Measurements from ENCODE around the gene RCOR1.
"Not testable (repeated sequence)": the region's sequence is repeated elsewhere in the genome, so short reads cannot be mapped to it uniquely, and the experiment has no call there.

The RCOR1 gene

DNA sequence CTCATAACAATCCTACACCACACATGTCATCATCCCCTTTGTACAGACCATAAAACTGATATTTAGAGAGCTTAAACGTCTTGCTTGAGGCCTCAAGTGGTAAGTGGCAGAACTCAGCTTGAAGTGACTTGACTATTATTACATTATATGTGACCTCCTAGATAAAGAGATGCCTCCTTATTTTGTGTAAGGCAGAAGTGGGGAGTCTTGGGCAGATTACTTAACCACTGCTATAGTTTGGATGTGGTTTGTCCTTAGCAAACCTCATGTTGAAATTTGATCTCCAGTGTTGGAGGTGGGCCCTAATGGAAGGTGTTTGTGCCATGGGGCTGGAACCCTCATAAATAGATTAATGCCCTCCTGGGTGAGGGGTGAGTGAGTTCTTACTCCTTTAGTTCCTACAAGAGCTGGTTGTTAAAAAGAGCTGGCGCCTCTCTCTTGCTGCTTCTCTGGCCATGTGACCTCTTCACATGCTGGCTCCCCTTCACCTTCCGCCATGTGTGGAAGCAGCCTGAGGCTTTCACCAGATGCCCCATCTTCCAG lies 37.4 kb downstream of the RCOR1 start:
- no peak for DNase-seq (ENCODE audit: low read depth)

DNA sequence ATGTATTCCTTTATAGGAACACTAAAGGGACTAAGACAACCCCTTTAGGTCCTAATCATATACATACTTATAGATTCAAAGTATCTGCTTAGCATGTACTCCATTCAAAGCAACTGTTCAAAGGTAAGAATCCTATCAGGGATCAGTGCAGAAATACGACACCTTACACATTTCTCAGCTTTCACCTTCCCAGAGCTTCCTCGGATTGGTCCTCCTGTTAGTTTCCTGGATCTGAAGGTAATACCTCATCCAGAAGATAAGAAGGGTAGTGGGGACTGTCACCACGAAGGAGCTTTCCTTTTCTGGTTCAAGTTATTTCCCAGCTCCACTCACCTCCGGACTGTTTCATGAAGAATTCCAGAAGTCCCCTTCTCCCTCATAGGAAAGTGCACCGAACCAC lies 38.0 kb downstream of the RCOR1 start:
- DNase-seq (ENCODE audit: low read depth): no peak

DNA sequence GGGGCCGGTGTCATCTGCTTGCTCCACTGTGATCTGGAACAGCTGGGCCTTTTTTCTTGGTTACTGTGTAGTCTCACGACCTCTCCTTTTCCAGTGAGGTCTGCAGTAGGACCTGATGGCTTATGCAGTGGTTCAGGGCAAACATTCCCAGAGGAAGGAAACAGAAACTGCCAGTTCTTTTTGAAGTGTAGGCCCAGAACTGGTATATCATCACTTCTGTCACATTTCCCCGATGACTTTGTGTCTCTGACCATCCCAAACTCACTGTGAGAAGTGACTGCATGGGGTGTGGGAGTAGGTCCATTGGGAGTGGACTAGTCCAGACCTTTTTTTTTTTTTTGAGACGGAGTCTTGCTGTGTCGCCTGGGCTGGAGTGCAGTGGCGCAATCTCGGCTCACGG lies 38.4 kb downstream of the RCOR1 start:
- DNase-seq (ENCODE audit: low read depth): no peak

DNA sequence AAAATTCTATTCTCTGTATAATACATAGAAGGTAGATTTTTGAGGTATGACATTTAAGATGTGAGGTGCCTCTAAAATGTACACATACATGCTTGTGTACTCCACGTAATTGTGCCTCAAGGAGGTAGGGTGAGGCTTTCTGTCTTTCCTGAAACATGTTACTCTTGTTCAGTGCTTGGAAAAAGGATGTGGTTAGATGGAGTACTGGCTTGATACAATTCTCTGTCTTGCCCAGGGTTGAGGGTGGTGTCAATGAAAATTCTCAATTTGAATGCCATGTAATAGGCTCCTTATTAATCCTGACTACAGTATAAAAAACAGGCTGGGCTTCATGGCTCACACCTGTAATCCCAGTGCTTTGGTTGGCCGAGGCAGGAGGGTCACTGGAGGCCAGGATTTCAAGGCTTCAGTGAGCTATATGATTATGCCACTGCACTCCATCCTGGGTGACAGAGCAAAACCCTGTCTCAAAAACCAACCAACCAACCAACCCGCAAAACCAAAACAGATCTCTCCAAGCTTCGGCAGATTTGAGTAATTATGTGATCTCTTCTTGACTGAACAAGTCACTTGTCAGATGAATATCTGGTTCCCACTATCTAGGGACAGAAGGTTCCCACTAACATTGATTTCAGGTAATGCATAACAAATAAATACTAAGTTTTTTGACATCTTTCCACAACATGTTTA lies 41.6 kb downstream of the RCOR1 start:
- DNase-seq (ENCODE audit: low read depth): no peak

DNA sequence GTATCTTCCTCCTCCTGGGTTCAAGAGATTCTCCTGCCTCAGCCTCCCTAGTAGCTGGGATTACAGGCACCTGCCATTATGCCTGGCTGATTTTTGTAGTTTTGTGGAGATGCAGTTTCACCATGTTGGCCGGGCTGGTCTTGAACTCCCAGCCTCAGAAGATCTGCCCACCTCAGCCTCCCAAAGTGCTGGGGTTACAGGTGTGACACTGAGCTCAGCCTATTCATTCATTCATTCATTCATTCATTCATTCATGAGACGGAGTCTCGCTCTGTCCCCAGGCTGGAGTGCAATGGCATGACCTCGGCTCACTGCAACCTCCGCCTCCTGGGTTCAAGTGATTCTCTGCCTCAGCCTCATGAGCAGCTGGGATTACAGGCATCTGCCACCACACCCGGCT lies 47.2 kb downstream of the RCOR1 start:
- not testable (repeated sequence) for DNase-seq (ENCODE audit: low read depth)

DNA sequence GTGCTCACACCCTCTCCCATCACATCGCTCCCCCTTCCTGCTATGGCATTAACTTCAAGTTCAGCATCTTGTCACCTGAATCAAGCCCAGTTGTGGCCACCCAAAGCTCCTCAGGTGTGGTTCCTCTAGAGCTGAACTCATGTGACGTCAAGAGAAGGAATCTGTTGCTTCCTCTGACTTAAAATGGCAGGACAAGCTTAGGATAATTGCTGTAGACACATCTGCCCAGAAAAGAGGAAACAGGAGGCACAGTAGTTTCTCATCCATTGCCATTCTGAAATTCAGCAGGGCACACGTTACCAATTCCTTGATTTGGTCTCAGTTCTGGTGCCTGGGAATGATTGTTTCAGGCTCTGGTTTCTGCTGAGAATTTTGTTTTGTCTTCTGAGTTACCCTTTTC lies 52.1 kb downstream of the RCOR1 start:
- no peak for DNase-seq (ENCODE audit: low read depth)

DNA sequence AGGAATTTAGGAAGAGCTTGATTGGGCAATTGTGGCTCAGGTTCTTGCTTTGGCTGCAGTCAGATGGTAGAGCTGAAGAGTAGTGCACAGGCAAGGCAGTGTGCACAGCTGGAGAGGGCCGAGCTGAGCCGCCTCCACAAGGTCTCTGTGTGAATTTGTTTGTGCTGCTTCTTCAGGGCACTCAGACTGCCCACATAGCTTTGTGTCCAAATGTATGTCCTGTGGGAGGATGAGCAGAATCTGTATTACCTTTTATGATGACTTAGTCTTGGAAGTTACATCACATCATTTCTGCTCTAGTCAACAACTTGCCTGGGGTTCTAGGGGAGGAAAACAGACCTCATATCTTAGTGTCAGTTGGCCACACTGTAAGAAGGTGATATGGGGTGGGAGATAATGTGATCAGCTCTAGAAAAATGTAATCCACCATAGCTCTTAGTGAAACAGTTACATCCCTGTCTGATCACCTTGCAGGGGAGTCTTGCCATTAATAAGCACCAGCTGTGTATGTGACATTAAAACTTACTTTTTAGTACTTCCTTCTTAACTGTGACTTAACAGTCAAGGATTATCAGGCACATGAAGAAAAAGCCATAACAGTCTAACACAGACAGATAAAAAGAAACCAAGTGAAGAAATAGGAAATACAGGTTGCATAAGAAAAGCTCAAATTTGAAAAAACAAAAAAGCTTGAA lies 53.4 kb downstream of the RCOR1 start:
- DNase-seq (ENCODE audit: low read depth): no peak

DNA sequence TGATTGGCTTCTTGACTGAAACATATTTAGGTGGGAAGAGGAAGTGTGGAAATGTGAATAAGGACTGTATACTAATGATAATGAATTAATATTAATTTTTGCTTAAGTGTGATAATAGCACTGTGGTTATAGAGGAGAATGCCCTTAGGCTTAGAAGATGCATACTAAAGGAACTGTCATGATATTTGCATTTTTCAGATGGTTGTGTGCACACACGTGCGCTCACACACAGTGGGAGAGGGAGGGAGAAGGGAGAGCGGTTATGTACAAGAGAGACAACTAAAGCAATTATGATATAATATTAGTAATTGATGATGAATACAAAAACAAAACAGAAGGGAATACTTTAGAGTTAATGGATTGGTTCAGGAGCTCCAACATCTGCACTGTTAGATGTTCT lies 54.2 kb downstream of the RCOR1 start:
- no peak for DNase-seq (ENCODE audit: low read depth)

DNA sequence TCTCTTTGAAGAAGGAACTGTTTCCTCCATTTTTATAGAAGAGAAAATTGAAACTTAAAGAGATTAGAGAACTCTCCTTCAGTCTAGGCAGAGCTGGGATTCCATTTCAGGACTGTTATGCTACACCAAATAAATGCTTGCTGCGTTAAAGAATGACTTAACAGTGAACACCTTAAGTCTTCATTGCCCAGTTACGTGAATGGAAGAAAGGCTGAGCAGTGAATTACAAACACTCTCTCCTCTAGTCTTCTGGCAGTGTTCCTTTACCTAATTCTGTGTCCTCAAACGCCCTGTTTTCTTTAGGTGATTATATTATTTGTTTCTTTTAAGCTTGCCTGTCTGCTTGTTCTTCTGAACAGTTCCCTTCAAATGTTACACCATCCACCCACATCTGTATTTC lies 59.7 kb downstream of the RCOR1 start:
- no peak for DNase-seq (ENCODE audit: low read depth)

DNA sequence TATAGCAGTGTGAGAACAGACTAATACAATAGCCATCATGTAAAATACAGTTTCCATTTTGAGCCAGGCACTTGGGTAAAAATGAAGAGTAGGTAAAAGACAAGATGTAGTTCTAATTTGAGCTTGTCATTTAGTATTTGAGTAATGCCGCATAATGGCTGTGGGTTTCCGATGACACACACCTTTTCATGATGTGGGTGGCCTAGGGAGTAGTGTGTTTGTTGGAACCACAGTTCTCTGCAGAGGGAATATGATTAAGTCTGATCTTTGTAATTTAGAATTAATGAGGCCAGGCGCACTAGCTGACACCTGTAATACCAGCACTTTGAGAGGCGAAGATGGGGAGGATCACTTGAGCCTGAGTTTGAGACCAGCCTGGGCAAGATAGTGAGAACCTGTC lies 61.8 kb downstream of the RCOR1 start:
- no peak for DNase-seq (ENCODE audit: low read depth)

DNA sequence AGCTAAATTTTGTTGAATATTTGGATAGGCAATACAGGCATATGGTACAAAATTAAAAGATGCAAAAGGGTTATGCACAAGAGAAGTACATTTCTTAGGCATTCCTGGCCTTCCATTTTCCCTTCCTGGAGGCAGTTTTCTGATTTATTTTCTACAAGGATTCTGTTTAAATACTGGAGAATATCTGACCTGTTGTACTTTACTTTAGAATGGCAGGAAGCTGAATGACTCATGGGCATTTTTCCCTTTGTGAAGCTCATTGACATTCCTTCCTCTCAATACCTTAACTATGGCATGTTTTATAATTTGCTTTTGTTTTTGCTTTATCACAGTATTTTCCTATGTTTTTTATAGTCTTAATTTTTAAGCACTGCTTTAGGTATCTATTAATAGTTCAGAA lies 62.7 kb downstream of the RCOR1 start:
- DNase-seq (ENCODE audit: low read depth): no peak

DNA sequence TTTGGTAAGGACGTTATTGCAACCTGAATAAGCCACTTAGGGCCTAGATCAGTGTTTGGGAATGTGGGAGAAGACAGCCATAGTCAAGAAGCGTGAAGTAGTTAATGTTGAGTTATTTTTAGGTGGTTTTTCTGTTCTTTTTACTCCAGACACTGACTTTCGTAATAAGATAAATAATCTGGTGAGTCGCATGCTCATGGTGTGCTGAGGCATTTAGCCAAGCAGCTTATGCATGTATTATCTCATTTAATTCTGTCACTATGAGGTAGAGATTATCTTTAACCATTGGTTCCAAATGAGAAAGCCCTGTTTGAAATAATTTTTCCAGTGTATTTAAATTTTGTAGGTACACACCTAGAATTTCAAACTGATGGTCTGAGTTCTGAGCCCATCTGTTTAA lies 67.3 kb downstream of the RCOR1 start:
- DNase-seq (ENCODE audit: low read depth): no peak

DNA sequence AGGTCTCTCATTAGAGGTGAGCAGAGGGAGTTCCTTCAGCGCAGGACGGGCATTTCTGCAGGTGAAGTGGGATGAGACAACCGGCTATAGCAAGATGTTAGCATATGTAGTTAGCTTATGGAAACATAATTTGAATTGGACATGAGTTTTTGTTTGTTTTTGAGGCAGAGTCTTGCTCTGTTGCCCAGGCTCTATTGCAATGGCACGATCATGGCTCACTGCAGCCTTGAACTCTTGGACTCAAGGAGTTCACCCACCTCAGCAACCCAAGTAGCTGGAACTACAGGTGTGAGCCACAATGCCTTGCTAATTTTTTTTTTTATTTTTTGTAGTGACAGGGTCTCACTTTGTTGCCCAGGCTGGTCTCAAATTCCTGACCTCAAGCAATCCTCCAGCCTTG lies 69.2 kb downstream of the RCOR1 start:
- no peak for DNase-seq (ENCODE audit: low read depth)

DNA sequence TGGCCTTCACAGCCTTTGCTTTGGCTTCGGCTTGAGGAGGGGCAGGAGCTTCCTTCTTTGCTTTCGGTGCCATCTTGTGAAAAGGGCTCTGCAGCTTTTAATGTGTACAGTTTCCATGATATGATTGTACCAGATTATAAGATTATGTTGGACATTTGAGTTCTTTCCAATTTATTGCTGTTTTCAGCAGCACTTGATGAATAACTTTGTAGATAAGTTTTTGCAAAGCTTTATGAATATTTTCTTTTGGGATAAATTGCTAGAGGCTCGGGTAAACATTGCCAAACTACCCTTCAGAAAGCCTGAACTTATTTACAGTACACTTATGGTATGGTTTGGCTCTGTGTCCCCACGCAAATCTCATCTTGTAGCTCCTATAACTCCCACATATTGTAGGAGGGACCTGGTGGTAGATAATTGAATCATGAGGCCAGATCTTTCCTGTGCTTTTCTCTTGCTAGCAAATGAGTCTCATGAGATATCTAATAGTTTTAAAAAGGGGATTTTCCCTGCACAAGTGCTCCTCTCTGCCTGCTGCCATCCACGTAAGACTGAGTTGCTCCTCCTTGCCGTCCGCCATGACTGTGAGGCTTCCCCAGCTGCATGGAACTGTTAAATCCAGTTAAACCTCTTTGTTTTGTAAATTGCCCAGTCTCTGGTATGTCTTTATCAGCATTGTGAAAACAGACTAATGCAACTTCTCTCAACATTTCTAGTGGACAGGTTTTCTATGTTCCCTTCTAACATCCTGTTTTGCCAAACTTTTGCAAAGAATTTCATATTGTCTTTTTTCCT lies 70.4 kb downstream of the RCOR1 start:
- DNase-seq (ENCODE audit: low read depth): no peak

DNA sequence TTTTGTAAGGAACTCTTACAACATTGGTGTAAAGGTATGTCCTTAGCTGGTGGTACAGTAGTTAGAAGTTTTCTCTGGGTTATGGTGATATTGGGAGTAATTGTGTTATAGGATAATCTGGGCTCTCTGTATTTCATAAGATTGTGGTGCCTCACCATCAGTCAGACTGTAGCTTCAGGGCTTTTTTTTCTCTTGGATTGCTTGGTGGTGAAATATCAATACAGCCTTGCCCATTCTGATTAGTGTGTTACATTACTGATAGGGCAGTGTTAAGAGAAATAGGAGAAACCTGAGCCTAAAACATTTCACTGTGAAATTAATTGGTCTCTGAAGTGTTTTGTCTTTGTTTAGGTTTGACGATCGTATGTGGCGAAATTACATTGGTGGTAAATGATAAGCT lies 71.0 kb downstream of the RCOR1 start:
- DNase-seq (ENCODE audit: low read depth): no peak

DNA sequence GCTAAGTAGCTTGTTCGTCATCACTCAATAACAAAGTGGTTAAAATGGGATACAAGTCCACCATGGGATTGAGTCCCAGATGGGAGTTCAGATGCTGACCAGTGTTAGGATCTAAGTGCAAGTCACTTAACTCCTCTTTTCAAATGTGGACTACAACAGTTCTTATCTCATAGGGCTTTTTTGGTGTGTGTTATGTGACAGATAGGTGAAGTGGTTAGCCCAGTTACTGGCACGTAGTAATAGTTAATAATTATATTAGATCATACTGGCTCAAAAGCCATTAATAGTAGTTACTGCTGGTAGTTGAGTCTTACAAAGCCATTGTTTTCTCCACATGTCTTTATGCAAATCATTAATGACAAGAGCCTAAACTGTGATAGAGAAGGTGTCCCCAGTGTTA lies 73.2 kb downstream of the RCOR1 start:
- no peak for DNase-seq (ENCODE audit: low read depth)

DNA sequence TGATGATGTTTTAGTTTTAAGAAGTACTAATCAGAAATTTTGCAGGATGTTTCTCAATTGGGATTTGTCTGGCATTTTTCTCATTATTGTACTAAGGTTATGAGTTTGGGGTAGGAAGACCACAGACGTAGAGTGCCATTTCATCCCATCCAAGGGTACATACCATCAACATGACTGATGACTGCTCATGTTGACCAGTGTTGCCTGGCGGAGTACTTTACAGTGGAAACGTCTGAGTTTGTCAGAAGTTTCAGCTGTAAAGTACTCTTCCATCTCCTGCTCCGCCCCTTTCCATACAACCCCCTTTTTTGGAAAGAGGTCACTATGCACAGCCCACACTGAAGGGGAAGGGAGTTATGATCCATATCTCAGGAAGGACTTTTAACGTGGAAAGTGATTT lies 74.2 kb downstream of the RCOR1 start:
- no peak for DNase-seq (ENCODE audit: low read depth)

DNA sequence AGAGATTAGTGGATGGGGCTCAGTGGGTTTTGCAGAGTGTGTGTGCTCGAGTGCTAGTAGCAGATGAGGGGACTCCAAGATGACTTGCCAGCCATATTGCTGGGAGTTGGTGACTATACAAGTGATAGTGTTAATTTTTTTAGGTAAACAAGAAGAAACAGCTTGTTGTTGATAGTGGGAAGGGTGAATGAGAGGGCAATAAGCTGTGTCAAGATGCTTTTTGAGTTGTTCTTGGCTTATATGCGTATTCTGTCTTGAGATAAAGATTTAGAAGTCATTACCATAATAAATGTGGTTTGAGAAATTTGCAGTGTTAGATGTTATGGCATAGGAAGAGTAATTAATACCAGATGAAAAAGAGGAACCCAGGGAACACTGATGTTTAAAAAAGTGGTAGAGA lies 75.3 kb downstream of the RCOR1 start:
- DNase-seq (ENCODE audit: low read depth): no peak

DNA sequence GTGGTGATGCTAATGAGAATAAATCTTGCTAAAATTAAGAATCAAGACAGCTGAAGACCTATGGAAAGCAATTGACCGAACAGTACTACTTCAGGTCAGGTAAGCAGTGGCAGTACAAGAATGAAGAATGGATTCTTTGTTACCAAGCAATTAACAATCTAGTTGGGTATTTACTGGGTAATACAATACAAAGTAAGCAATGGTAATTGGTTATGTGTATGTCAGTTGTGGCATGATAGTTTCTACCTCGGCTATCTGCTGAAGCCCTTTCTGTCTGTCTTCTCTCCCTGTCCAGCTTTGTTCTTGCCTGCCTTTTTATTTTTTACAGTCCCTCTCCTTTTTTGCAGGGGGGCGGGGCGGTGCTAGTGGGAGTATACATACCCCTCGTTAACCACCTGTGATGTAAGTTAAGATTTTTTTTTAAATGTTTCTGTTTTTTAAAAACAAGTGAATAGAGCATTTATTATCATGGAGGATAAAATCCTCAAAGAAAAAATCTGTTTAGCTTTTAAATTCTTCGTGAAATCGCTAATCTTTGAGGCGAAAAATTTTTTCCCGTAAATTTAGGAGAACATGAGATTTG lies 75.9 kb downstream of the RCOR1 start:
- DNase-seq (ENCODE audit: low read depth): no peak

DNA sequence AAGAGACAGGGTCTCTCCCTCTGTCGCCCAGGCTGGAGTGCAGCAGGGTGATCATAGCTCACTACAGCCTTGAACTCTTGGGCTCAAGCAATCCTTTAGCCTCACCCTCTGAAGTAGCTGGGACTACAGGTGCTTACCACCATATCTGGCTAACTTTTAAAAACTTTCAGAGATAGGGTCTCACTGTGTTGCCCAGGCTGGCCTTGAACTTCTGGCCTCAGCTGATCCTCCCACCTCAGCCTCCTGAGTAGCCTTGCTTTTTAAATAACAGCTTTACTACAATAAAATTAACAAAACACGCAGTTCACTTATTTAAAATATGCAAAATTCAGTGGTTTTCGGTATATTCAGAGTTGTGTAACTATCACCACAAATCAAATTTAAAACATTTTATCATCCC lies 79.0 kb downstream of the RCOR1 start:
- DNase-seq (ENCODE audit: low read depth): no peak

DNA sequence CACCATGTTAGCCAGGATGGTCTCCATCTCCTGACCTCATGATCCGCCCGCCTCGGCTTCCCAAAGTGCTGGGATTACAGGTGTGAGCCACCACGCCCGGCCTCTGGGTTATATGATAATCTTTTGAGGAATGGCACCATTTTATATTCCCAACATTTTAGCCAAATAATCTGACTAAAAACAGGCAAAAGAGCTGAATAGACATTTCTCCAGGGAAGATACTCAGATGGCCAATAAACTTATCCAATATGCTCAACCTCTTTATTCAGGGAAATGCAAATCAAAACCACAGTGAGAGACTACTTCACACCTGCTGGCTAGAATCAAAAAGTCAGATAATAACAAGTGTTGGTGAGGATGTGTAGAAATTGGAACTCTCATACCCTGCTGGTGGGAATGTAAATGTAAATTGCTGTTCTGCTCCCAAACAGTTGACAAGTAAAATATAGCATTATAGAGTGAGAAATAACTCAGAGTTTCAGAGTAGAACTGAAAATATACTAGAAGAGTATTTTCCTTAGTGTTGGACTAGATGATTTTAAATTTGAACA lies 80.0 kb downstream of the RCOR1 start:
- DNase-seq (ENCODE audit: low read depth): no peak

DNA sequence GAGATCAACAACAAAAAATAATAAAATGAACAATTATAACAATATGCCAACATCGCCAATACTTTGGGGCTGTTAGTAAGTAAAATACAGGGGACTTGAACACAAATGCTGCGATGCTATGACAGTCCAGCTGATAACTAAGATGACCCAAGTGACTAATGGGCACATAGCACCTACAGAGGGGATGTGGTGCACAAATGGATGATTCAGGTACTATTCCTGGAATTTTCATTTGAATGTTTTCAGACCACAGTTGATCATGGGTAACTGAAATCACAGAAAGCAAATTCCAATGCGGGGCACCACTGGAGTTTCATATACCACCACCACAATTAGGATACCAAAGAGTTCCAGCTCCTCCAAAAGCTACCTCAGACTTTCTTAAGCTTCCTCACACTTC lies 82.9 kb downstream of the RCOR1 start:
- DNase-seq (ENCODE audit: low read depth): no peak

All from CMK (cell line).